Measurements from ENCODE around the gene CD80.

DNA sequence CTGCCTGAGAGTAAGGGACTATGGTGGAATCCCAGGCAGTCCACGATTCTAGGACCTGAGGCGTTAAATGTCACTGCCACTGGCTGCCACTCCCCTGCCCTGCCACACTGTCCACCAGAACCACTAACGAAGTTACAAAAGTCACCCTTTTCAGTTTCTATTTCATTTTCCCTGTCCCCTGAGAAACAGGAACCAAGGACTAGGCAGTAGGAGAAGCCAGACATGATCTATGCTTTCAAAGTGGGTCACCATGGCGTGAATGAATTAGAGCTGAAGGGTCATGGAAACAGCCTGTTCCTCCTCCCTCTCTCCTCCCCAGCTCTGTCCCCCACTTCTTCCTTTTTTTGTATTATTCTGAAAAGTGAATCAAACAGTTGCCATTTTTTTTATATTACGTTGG is 10.8 kb upstream of the CD80 start:
- TF ChIP-seq, protein P1, sequence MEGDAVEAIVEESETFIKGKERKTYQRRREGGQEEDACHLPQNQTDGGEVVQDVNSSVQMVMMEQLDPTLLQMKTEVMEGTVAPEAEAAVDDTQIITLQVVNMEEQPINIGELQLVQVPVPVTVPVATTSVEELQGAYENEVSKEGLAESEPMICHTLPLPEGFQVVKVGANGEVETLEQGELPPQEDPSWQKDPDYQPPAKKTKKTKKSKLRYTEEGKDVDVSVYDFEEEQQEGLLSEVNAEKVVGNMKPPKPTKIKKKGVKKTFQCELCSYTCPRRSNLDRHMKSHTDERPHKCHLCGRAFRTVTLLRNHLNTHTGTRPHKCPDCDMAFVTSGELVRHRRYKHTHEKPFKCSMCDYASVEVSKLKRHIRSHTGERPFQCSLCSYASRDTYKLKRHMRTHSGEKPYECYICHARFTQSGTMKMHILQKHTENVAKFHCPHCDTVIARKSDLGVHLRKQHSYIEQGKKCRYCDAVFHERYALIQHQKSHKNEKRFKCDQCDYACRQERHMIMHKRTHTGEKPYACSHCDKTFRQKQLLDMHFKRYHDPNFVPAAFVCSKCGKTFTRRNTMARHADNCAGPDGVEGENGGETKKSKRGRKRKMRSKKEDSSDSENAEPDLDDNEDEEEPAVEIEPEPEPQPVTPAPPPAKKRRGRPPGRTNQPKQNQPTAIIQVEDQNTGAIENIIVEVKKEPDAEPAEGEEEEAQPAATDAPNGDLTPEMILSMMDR (IDR thresholded peaks at IDR 0.05): no peak
- no peak for TF ChIP-seq POLR2A (IDR thresholded peaks at IDR 0.05)
- no peak for TF ChIP-seq POLR2AphosphoS5 (IDR thresholded peaks at IDR 0.05)
- TF ChIP-seq EP300 (IDR thresholded peaks at IDR 0.05): no peak
